D341Med (cell line): ENCODE measurements around the gene MYO3B.
"Not testable (repeated sequence)": the region's sequence is repeated elsewhere in the genome, so short reads cannot be mapped to it uniquely, and the experiment has no call there.

Experiments
- DNase-seq: peaks from one replicate; pipeline ENCODE4 v3.0.0; 2012; ENCODE audit warnings: low spot score

The MYO3B gene

DNA sequence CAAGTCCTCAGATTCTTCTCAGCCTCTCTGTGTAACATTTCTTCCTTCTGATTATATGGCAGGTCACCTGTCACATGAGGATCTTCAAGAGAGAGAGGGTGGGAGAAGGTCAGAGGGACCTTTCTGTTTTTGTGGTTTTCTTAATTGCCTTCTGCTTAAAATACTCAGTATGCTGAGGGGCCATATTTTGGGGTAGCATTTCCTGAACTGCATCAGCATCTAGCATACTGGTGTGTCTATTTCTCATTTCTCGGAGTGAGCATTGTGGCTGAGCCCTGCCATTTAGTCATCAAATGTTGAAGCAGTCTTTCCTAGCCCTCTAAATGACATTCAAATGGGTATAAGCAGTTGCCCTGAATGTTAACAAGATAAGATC lies 162.7 kb downstream of the MYO3B start:
- no peak for DNase-seq

DNA sequence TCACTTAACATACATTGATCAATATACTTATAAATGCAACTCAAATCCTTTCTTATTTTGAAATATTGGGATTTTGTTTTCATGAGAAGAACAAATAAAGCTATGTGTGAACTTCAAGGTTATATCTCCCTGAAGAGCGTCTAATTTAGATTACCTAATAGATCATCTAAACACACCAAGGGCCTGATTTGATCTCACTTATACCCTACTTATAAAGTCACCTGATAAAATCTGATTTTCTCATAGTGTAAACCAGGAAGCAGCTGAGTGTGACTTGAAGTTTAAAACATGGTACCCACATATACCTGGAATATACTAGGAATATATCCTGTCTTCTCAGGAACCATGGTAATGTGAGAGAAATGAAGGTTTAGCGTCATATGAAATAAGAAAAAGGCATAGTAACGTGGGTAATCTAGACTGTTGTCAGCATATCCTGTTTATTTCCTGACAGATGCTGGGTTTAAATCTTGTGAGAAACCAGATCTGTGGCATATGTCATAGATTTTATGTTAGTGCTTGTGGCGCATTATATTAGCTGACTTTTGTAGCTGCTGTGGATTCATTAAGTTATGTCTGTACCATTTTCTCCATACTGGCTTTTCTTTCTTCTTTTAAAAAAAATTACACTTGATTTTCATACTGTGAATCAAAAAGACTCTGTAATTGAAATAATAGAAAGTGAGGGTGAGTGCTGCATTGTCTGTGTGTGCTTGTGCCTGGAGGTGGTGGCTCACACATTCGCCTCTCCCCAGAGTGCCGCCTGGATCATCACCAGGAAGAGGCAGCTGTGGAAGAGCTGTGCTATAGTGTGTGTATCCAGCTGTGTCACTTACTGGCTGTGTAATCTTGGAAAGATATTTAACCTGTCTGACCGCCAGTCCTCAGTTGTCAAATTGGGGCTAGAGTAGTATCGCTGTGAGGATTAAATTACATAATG lies 164.0 kb downstream of the MYO3B start:
- DNase-seq = no peak

DNA sequence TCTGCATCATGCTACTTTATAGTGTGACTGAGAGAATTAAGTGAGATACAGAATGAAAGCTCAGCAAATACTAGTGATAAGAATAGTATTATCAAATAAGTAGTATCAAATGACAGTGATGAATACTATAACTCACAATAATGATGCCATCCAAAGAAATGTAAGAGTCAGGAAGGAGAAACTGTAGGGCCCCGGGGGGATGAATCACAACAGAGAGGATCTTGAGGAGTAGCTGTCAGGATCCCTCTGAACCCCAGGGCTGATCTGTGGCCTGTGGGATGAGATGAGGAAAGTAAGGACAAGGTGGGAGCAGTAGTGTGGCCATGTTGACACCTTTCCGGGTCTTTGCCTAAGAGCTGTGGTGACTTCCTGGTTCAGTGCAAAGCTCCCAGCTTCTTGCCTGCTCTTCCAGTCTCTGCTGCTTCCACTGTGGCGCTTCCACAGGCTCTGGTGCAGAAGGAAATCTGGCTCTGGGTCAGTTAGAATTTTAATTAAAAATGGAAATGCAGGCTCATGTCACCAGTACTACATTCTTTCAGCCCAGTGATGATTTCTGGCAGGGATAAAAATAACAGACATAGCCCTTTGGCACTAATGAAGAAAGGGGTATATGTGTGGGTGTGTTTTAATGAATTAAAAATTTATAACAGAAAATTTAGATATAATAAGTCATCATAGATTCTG lies 166.9 kb downstream of the MYO3B start:
- no peak for DNase-seq

DNA sequence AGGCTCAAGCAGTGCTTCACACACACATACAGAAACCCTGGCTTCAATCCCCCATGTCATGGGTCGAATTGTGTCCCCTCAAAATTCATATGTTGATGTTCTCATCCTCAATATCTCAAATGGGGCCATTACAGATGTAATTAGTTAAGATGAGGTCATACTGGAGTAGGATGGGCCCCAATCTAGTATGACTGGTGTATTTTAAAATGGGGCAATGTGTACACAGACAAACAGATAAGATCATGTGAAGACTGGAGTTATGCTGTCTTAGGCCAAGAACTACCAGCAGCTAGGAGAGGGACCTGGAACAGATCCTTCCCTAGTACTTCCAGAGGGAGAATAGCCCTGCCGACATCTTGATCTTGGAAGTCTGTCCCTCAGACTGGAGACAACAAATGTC lies 167.7 kb downstream of the MYO3B start:
- no peak for DNase-seq

DNA sequence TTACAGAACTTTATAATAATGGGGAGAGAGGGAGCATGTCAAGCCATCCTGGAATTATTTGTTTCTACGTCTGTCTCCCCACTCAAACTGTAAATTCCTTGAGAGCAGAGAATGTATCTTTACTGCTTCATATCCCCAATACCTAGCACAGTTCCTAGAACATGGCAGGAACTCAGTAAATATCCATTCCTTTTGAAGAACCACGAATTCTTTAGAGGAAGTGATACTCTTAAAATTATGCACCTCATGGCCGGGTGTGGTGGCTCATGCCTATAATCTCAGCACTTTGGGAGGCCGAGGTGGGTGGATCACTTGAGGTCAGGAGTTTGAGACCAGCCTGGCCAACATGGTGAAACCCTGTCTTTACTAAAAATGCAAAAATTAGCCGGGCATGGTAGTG lies 171.3 kb downstream of the MYO3B start:
- not testable (repeated sequence) for DNase-seq

DNA sequence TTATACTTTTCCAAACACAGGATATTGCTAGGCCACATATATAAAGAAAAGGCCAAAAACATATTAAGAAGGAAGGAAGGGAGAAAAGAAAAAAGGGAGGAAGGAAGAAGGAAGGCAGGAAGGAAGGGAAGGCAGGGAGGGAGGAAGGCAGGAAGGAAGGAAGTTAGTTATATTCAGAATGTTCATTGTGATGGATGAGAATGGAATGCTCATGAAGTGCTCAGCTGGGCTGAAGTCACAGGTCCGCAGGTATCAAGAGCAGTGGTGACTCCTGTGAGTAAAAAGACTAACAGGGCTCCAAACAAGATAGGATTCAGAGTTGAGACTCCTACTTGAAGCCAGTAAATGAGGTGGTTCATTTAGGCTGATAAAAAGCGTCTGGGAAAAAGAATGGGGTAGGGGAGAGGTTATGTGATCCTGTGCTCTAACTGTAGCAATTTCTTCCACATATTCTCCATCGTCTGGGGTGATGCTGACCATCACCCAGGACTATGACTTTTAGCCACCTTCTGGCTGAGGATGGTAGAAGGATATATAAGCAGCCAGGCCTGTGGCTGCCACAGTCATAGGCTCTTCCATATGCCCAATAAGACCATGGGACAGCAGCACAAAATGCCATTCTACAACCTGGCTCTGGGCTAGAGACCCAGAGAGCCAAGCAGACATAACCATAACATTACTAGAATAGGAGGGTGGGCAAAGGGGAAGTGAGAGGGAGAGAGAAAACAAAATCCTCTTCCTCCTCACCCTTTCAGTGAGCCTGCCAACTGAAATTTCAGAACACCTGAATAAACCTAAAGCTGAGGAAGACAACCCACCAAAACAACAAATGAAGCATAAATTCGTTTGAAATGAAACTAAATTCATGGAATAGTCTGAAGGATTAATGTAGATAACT lies 173.2 kb downstream of the MYO3B start:
- DNase-seq = no peak

DNA sequence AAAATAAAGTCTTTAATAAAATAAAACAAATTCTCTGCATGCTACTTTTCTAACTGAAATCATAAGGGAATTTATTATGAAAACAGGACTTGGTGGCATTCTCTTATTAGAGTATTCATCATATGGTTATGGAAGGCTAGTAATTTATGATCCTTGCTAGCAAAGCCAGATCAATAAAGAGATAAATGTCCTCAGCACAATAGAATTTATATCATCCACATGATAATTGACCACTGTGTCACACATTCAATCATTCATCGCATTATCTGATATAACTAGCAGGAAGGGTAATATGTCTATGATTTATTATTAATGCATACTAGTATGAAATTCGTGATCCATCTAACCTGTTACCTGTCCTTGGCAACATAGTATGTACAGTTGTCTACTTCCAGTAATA lies 175.8 kb downstream of the MYO3B start:
- DNase-seq = no peak

DNA sequence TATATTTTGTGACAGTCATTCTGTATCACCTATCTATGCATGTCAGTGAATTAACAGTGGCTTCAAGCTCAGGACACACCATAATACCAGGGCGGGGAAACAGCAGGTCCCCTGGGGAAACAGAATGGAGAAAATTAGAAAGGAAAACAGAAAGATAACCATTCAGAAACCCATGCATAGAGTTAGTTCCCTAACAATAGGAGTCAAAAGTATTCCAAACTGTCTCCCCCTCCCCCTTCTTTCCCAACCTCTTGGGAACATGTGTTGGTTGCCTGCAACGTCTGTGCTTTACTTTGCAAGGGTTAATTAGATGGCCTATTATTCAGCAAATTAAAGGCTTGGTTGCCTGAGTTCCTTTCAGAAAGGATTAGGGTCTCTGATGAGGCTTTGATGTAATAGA lies 176.4 kb downstream of the MYO3B start:
- DNase-seq = peak; percentile 40

DNA sequence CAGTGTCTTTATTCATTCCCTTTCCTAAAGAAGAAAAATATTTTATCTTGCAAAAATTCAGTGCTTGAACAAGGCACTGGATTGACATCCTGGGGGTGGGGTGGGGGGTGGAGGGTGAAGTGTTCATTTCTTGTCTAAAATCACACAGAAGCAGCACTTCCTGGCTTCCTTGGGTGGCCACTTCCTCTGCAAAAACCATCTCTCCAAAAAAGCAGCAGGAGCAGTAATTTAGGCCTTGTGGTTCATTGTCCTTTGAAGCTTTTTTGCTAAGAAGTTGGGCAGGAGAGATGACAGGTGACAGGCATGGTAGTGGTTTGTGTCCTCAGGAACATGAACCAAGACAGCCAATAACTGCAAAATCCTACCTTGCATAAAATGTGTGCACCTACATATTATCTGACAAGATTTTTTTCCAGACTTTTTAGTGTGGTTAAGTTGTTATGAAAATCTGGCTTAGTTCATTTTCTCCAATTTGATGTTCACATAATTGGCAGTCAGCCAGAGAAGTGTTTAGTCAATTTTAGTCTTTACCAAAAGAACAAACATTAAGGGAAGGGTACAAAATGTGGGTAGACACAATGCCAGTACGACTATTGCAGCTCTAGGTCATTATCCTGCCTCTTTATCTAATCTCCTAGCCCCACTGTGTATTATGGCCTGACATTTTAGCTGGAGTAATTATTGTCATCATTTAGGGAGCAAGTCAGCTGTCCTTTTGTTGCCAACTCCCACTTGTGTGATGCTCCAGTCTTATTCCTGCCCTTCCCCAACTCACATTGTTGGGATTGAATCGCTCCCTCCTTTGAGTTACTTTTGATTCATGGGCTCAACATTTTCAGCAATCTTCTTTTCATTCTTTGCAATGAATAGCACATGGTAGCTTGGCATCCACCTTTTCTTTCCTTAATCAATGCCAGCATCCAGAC lies 177.2 kb downstream of the MYO3B start:
- DNase-seq = no peak

DNA sequence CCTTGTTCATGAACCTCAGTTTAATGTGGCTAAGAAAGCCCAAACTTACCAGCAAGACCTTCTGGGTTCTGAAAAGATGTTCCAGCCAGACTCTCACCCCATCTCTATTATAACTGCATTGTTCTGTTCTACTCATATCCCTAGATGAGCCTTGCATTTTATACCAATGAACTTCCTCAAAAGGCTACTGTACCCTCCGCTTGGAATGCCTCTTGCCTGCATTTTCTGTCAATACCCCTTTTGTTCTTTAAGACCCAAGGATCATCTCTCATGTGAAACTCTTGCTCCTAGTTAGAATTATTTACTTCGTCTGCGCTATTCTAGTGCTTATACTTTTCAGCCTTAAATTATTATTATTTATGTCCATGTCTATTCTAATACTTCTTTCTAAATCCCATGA lies 181.5 kb downstream of the MYO3B start:
- no peak for DNase-seq

DNA sequence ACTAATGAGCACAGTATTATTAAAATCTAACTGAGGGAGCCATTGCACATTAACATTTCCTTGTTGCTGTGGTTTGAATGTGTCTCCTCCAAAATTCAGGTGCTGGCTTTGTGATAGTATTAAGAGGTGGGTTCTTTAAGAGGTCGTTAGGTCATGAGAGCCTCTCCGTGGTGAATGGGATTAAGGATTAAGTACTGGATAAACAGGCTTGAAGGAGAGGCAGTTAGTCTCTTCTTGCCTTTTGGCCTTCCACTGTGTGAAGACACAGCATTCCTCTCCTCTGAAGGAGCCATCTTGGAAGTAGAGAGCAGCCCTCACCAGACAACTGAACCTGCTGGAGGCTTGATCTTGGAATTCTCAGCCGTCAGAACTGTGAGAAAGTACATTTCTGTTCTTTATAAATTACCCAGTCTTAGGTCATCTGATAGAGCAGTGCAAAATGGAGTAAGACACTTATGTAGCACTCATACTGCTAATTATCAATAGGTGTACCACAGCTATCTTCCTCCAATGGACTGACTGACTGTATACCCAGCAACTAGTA lies 182.7 kb downstream of the MYO3B start:
- DNase-seq = no peak

DNA sequence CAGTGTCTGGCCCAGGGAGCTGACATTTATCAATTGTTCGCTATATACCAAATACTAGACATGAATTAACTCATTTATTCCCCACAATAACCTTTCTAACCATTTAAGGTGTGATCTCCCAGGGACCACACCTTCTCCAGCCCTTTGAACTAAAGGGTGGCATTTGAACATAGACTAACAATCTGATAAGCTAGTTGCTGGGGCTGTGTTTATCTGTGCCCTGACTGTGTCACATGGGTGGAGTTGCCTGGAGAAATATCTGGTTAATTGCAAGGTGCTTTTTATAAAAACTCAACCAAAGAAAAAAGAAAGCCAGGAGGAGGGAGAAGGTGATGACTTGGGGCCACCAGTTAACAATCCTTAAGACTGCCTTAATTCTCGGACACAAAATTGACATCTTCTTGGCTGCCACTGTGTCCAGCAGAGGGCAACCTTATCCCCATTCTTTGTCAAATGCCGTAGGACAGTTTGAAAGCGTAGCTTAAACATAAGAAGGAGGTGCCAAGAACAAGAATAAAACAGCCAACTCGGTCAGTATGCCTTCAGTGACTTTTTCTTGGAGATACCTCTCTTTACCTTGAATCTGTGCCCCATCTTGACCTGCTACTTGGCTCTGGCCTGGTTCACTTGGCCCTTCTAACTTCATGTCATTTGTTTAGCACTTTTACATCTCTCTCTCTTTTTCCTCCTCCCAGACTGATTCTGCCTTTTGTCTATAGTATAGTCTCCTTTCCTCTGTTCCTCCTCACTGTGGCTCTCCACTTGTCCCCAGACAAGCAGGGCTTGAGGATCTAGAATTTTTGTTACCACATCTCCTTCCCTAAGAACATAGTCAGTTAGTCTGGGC lies 183.4 kb downstream of the MYO3B start:
- DNase-seq = peak; percentile 41

DNA sequence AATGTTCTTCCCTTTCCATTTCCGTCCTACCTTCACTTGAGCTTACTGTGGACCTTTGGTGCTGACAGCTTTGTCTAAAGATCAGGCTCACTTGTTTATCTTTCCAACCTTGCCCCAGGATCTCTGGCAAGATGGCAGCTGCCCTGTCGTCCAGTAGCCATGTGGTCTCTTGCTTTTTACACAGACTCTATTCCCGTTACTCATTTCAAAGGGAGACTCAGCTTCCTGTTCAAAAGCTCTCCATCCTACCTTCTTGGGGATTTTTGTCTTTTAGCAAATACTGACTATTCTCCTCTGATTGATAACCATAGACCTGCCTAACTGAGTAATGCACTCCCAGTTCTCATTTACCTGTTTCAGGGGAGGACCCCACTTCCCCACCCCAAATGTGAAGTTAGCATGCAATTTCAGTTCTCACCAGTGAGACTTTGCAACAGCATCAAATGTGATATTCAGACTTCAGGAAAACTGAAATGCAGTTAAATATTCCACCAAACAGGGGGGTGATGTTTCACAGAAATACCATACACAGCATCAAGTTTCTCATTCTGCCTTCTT lies 184.4 kb downstream of the MYO3B start:
- DNase-seq = no peak

DNA sequence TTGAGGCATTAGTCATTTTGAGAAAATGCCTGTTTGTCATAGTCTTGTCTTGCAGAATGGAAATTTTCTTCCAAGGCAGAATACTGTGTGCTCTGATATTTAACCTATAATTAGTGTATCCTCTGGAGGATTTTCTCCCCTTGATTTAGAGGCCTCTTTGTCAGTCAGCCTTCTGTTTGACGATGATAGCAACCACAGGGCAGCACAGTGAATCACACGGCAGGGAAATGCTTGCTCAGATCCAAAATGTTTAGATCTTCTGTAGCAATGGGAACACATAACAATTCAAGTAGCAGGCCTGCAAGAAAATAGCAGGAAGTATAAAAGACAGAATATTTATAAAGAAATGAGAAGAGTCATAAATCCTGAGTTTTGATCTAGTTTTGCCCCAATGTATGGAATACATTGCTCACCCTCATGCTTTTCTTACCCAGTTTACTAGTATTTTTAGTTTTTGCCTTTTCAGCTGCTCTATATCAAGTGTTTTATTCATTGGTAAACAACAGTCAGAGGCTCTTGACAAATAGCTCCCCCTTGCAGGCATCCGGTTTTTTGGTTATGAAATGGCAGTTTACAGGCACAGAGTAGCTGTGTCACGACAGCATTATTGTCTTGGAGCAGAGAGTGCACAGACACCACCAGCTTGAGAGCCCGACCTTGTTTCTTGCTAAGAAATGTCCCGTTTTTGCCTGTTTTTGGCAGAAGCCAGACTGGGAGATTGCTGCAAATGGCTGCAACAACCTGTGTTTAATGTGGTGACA lies 185.1 kb downstream of the MYO3B start:
- DNase-seq = no peak

DNA sequence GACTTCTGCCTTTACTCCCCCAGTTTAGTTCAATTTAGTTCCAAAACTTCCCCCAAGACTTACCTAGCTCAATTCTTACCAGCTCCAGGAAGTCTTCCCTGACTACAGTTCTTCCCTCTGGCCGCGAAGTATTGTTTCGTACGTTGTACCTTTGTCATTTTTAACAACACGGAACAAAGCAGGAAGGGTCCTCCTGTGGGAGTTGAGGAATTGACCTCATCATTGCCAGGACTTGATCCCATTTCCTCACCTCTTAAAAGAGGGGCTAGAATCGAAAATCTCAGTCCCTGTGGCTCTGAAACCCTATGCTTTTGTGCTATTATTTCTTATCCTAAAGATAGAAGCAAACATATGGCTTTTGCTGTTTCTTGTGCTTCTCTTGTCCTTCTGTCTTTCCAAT lies 187.1 kb downstream of the MYO3B start:
- DNase-seq = no peak

DNA sequence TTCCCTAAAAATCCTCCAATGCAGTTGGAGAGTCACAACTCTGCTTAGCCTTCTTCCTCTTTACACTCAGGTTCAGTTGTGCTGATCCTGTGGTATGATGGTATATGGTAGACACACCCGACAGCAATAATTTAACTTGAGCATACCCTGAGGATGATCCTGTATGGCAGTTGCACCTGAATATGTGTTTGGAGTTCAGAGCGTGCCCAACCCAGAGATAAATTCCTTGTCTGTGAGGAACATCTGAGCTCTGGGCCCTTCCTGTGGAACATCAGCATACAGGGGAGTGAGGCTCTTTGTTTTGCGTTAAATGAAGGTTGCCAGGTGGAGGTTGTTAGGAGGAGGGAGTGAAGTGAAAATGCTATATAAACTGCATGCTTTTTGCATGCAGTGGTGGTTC lies 187.7 kb downstream of the MYO3B start:
- no peak for DNase-seq

DNA sequence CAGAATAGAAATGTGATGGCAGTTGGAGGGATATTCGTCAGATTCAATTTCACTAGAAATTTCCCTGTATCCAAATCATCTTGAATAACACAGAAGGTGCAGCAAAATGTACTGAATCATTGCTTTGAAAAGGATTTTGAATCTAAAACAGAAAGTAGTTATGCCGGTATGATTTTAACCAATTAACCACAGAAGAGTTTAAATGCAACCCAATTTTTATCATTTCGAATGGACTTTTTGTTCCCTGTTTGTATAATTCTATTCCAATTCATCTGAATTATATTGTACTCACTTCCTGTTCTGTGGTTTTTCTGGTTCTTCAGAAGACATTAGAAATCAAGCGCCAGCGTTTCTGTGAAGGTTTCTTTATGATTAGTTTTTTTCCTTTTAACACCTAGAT lies 190.4 kb downstream of the MYO3B start:
- DNase-seq = no peak

DNA sequence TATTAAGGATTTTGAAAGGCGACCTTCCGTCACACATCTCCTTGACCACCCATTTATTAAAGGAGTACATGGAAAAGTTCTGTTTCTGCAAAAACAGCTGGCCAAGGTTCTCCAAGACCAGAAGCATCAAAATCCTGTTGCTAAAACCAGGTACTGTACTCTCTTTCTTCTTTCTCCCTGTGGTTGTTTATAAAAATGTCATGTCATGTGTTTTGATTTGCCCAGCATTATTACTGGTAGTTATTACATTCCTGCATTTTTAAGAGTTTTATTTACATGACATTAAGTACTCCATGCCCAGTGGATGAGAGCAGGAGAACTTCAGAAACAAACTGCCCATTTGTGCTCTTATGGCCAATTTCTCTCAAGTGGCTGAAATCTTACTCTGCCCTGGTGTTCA lies 191.3 kb downstream of the MYO3B start:
- no peak for DNase-seq

DNA sequence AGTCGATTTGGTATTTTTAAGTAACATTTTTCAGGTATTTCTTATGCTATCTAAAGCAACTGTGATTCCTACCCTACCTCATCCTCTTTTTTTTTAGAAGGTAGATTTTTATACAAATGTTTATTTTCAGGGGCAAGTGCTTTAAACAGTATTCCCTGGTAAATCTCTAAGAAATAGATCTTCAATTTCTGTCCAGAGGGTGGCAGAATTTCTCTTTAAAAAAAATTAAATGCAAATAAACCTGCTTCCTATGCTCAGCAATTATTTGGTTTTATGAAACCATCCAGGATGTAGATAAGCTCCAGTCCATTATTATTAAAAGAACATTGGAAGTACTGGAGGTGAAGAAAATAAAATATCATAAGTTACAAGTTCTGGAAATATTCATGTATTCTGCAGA lies 191.9 kb downstream of the MYO3B start:
- no peak for DNase-seq
